GM12891 (cell line): ENCODE measurements around the gene ST7.

Source experiments
- DNase-seq: peaks from one replicate; pipeline ENCODE4 v3.0.0; 2011; ENCODE audit warnings: low spot score; ENCODE audit not compliant: insufficient read length
- FAIRE-seq: peaks from 2 replicates; lab custom pipeline; 2011; peaks lifted over from hg19 to GRCh38; lab: Jason Lieb, UNC
- PAX5 ChIP-seq: IDR thresholded peaks from 2 replicates; pipeline ENCODE4 v1.6.1; 2011; ENCODE audit warnings: low read length, moderate library complexity, mild to moderate bottlenecking; ENCODE audit not compliant: insufficient read depth, severe bottlenecking
- POLR2A ChIP-seq: IDR thresholded peaks from 2 replicates; pipeline ENCODE4 v1.6.1; 2011; ENCODE audit warnings: low read depth, low read length, control low read depth
- POLR2AphosphoS5 ChIP-seq: IDR thresholded peaks from 2 replicates; pipeline ENCODE4 v1.6.1; 2011; ENCODE audit warnings: low read depth, low read length, control low read depth
- POU2F2 ChIP-seq: IDR thresholded peaks from 2 replicates; pipeline ENCODE4 v1.6.1; 2011; ENCODE audit warnings: low read depth, mild to moderate bottlenecking, control low read depth, low read length, moderate library complexity
- SPI1 ChIP-seq: IDR thresholded peaks from 2 replicates; pipeline ENCODE4 v1.6.1; 2011; ENCODE audit warnings: low read depth, low read length, control low read depth
- TAF1 ChIP-seq: IDR thresholded peaks from 2 replicates; pipeline ENCODE4 v1.6.1; 2011; ENCODE audit warnings: low read depth, low read length, control low read depth

The ST7 gene

DNA sequence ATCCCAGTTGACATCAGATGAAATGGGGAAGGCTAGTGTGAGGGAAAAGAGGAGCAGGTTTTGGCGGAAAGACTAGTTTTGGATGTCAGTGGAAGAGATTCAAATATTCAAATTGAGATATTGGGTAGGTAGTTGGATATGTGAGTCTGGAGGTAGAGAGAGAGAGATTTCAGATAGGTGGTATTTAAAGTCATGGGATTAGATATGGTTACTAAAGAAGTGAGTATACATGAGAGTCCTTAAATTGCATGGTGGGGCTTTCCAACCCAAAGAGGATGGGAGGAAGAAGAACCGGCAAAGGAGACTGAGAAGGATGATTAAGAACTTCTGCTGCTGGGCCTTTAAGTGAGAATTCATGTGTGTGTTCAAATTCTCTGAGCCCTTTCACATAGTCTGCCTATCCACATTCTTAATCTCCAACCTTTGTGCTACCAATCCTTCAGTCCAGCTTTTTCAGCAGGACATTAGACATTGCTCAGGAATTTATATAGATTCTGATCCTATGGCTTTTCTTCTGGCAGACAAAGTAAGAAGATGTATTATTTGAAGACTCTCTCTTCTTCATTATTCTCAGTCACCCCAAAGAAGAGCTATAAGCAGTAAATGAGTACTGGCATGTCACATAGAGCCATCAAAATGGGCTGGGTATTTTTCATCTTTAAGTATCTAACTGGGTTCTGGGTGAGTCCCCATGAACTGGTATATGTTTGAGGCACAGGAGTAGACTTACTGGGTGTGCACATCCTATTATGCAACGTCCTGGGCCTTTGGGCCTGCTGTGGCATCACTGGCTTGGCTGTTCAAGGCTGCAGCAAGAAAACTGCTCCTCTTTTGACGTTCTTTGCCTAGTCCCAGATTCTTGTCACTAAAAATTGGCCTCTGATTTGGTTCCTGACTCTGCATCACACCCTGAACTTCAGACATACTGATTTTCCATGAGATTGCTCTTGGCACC lies 33.6 kb downstream of the ST7 start:
- TF ChIP-seq PAX5, result no peak
- TF ChIP-seq POU2F2, result no peak
- no peak for TF ChIP-seq TAF1
- no peak for TF ChIP-seq SPI1
- TF ChIP-seq POLR2A, result no peak
- no peak for TF ChIP-seq POLR2AphosphoS5
- DNase-seq, result no peak
- no peak for FAIRE-seq

DNA sequence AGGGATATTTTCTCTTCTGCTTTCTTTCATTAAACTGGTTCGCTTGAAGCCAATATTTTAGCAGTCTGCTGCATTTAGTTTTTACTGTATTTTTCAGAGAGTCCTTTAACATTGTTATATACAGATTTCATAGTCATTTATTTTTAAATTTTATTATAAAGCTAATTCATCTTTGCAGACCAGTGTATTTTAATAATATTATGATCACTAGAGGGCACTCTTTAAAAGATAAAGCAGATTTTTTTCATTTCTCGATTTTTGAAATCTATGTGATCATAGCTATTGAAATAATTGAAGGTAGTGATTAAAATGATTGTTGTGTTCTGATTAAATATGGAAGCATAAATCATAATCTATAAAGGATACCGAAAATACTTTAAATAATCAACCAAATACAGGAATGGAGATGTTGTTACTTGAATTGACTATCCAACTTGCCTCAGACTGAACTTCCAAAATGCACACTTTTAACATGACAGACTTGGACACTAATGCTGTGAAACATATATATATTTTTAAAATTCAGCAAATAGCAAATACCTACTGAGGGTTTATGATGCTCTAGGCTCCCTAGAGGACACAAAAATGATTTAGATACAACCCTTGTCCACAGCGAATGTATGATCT lies 35.2 kb downstream of the ST7 start:
- FAIRE-seq (no peak), DNase-seq (no peak)
- TF ChIP-seq POLR2A, result no peak
- no peak for TF ChIP-seq POLR2AphosphoS5
- no peak for TF ChIP-seq PAX5
- no peak for TF ChIP-seq TAF1
- TF ChIP-seq POU2F2, result no peak
- TF ChIP-seq SPI1, result no peak

DNA sequence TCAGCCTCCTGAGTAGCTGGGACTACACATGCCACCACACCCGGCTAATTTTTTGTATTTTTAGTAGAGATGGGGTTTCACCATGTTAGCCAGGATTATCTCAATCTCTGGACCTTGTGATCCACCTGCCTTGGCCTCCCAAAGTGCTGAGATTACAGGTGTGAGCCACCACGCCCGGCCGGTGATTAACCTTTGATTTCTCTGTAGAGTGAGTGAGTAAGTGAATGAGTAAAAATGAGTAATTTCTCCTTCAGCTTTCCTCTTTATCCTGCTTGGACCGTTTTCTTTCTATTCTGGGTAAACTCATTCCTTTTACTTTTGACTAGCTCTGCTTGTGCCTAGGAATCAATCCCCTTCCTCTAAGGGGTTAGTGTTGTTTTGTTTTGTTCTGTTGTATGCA lies 36.8 kb downstream of the ST7 start:
- no peak for TF ChIP-seq POU2F2
- no peak for TF ChIP-seq PAX5
- DNase-seq (no peak), FAIRE-seq (no peak)

DNA sequence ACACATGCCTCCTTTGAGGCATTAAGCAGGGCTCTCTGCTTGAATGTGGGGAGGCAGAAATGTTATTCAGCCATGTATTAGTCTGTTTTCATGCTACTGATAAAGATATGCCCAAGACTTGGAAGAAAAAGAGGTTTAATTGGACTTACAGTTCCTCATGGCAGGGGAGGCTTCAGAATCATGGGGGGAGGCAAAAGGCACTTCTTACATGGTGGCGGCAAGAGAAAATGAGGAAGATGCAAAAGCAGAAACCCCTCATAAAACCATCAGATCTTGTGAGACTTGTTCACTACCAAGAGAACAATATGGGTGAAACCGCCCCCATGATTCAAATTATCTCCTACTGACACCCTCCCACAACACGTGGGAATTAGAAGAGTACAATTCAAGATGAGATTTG lies 37.9 kb downstream of the ST7 start:
- no peak for DNase-seq
- no peak for FAIRE-seq
- TF ChIP-seq TAF1 (no peak), PAX5 (no peak), POLR2AphosphoS5 (no peak), POU2F2 (no peak)

DNA sequence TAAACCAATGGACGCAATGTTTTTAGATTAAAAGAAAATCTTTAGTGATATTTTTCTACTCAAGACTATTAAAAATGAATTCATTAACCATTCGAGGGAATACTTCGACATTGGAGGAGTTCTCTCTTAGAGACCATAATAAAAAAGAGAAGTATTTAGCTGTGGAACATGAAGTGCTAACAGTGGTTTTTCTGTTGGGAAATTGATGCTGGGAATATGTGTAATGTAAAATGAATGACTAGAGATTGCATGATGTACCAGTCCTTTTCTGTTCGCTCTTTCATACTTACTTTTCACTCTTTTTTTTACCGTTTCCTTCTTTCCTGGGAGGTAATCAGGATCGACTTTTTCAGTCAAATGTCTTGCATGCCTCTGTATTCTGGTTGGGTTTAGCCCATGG lies 41.3 kb downstream of the ST7 start:
- FAIRE-seq, result no peak
- DNase-seq, result no peak
- TF ChIP-seq POU2F2 (no peak), SPI1 (no peak), TAF1 (no peak), POLR2AphosphoS5 (no peak)

DNA sequence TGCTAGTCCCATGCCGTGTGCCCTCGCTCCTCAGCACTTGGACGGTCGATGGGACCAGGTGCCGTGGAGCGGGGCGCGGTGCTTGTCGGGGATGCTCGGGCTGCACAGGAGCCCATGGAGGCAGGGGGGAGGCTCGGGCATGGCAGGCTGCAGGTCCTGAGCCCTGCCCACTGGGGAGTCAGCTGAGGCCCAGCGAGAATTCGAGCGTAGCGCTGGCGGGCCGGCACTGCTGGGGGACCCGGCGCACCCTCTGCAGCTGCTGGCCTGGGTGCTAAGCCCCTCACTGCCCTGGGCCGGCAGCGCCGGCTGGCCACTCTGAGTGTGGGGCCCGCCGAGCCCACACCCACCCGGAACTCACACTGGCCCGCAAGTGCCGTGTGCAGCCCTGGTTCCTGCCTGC lies 44.7 kb downstream of the ST7 start:
- DNase-seq (no peak), FAIRE-seq (no peak)
- TF ChIP-seq TAF1 (no peak), POU2F2 (no peak), PAX5 (no peak), POLR2AphosphoS5 (no peak), SPI1 (no peak), POLR2A (no peak)

DNA sequence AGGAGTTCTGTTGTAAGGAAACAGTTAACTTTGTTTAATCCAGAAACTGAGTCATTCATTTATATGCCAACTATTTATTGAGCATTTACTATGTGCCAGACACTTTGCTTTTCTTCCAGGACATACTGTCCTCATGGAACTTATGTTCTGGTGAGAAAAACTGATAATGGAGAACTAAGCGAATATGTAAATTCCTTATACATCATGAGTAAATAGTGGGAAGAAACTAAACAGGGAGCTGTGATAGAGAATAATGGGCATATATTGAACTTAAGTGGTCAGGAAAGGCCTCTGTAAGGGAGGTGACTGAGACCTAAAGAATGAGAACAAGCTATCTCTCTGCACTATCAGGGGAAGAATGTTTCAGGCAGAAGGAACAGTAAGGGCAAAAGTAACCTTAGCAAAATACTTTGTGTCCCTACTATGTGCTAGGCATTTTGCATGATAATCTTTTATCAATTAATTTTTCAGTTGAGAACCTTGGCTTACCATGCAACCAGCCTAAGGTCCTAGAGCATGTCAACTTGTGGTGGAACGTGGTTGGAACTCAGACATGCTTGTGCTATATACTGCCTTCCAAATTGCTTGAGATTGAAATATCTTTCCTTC lies 45.4 kb downstream of the ST7 start:
- no peak for TF ChIP-seq TAF1
- TF ChIP-seq POU2F2, result no peak
- no peak for TF ChIP-seq POLR2AphosphoS5
- no peak for TF ChIP-seq PAX5
- no peak for TF ChIP-seq SPI1
- FAIRE-seq (no peak), DNase-seq (no peak)

DNA sequence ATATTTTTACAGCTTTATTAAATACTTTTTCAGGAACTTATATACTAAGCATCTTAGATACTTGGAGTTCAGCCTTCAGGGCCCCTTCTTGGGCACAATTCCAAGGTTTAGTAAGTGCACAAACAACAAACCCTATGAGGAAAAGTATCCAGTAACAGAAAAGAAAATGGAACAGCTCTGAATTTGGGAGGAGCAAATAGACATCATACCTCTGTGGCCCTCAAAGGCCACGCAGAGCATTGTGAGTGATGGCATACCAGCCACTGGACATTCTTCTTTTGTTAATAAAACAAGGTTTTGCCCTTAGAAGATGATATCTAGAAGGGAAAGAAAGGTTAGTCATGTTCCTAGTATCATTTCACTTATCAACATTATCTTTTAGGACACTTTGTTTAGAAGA lies 46.0 kb downstream of the ST7 start:
- DNase-seq, result no peak

DNA sequence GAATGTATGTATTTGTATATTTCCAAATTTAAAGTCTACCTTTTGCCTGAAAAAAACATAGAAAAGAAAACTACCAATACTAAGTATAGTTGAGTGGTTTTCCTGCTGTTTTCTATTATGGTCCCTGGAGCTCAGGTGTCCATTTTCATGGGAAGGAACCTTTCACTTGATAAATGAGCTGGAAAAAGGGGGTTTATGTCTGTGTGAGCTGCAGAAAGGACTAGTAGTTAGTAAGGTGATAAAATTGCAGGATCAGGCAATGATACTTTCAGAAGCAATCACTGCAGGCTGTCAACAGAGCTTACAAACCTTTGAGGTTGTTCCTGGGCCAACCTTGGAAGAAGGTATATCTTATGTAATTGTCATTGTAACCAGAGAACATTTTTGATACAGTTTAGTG lies 48.0 kb downstream of the ST7 start:
- FAIRE-seq, result no peak

More for the DNA sequence above, 46.0 kb downstream of the ST7 start:
- FAIRE-seq, result no peak
- TF ChIP-seq PAX5 (no peak), POU2F2 (no peak), POLR2AphosphoS5 (no peak), SPI1 (no peak), TAF1 (no peak), POLR2A (no peak)

DNA sequence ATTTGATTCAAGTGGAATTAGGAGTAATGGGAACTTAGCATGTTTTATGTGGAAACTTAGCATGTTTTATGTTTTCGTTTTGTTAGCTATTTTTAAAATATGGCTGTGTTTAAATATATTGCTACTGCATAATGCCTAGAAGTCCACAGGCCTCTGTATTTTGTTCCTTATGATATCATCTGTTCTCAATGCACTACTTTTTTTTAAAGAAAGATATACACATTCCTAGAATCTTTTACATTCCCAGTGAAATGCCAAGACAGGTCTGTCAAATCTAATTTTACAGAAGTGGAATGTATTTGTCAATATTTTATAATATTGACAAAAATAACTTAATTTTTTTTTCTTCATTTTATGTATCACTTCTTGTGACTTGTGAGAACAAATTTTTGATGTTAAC lies 51.6 kb downstream of the ST7 start:
- TF ChIP-seq POLR2AphosphoS5, result no peak
- TF ChIP-seq POLR2A, result no peak
- no peak for TF ChIP-seq PAX5
- no peak for TF ChIP-seq SPI1
- no peak for TF ChIP-seq TAF1
- no peak for TF ChIP-seq POU2F2
- FAIRE-seq (no peak), DNase-seq (no peak)

More for the DNA sequence above, 48.0 kb downstream of the ST7 start:
- no peak for DNase-seq
- no peak for TF ChIP-seq TAF1
- TF ChIP-seq SPI1, result no peak
- no peak for TF ChIP-seq POU2F2
- TF ChIP-seq POLR2A, result no peak
- no peak for TF ChIP-seq PAX5
- TF ChIP-seq POLR2AphosphoS5, result no peak
